GM23338 (cell line): ENCODE results near the gene ADAM8. TPM values are rescaled to one million over a fixed set of nuclear protein-coding genes. Genes with fewer than 3 reads are reported as not detected.

ENCODE experiments used
- ATAC-seq: fragments of 200-7000 bp; cut with Tn5 transposase; 3 replicates; pipeline ENCODE4 v1.9.1; 2020
- DNase-seq: peaks from one replicate; pipeline ENCODE4 v3.0.0-alpha.2; 2015; ENCODE audit warnings: low spot score
- H2AFZ ChIP-seq: fragments of 200-600 bp; sonication (generic); 2 replicates; pipeline ENCODE4 v1.8.0; 2016; ENCODE audit warnings: antibody characterized with exemption, mild to moderate bottlenecking, moderate library complexity
- H3F3A ChIP-seq: fragments of 200-600 bp; sonication (generic); replicated peaks from 2 replicates; pipeline ENCODE4 v1.8.0; 2017; ENCODE audit warnings: antibody characterized with exemption, mixed run types, low read depth
- H3K27ac ChIP-seq: fragments of 200-600 bp; sonication (generic); 2 replicates; pipeline ENCODE4 v1.6.1; 2016; ENCODE audit warnings: low read depth
- H3K27me3 ChIP-seq: fragments of 200-600 bp; sonication (generic); 2 replicates; pipeline ENCODE4 v1.8.0; 2016; ENCODE audit warnings: mild to moderate bottlenecking, mixed run types, moderate library complexity; ENCODE audit not compliant: insufficient read depth
- H3K36me3 ChIP-seq: fragments of 200-600 bp; sonication (generic); 2 replicates; pipeline ENCODE4 v1.8.0; 2016; ENCODE audit warnings: mild to moderate bottlenecking; ENCODE audit not compliant: insufficient read depth
- H3K4me1 ChIP-seq: fragments of 200-600 bp; sonication (generic); 2 replicates; pipeline ENCODE4 v1.8.0; 2016; ENCODE audit warnings: mild to moderate bottlenecking, moderate library complexity; ENCODE audit not compliant: insufficient read depth
- H3K4me2 ChIP-seq: fragments of 200-600 bp; sonication (generic); 2 replicates; pipeline ENCODE4 v1.7.1; 2017; ENCODE audit warnings: mixed run types
- H3K4me3 ChIP-seq: fragments of 200-600 bp; sonication (generic); 2 replicates; pipeline ENCODE4 v1.6.1; 2016; ENCODE audit warnings: mixed run types
- H3K79me2 ChIP-seq: fragments of 200-600 bp; sonication (generic); replicated peaks from 2 replicates; pipeline ENCODE4 v1.8.0; 2017; ENCODE audit warnings: mild to moderate bottlenecking; ENCODE audit not compliant: insufficient read depth
- H3K9me2 ChIP-seq: fragments of 200-600 bp; sonication (generic); 2 replicates; pipeline ENCODE4 v1.8.0; 2017; ENCODE audit not compliant: insufficient read depth
- H4K20me1 ChIP-seq: fragments of 200-600 bp; sonication (generic); replicated peaks from 2 replicates; pipeline ENCODE4 v1.8.0; 2017; ENCODE audit warnings: mild to moderate bottlenecking; ENCODE audit not compliant: insufficient read depth
- H3K27ac Mint-ChIP-seq: 2 replicates; pipeline ENCODE4 v1.8.0; 2020; ENCODE audit warnings: inconsistent platforms, mild to moderate bottlenecking, moderate library complexity, mixed read lengths
- H3K27me3 Mint-ChIP-seq: 3 replicates; pipeline ENCODE4 v1.8.0; 2022; ENCODE audit warnings: low read depth, mild to moderate bottlenecking, moderate library complexity, mixed read lengths, inconsistent platforms; ENCODE audit not compliant: insufficient read depth, poor library complexity
- H3K36me3 Mint-ChIP-seq: 3 replicates; pipeline ENCODE4 v1.8.0; 2021; ENCODE audit warnings: low read depth, mild to moderate bottlenecking, inconsistent platforms, moderate library complexity, mixed read lengths
- H3K4me1 Mint-ChIP-seq: 3 replicates; pipeline ENCODE4 v1.8.0; 2020; ENCODE audit warnings: mild to moderate bottlenecking, inconsistent platforms, mixed read lengths
- H3K4me3 Mint-ChIP-seq: 3 replicates; pipeline ENCODE4 v1.8.0; 2021; ENCODE audit warnings: moderate library complexity, mild to moderate bottlenecking, inconsistent platforms, mixed read lengths
- H3K9me3 Mint-ChIP-seq: 3 replicates; pipeline ENCODE4 v1.8.0; 2020; ENCODE audit warnings: moderate library complexity, mild to moderate bottlenecking, inconsistent platforms, mixed read lengths
- CREB1 ChIP-seq: fragments of 250-450 bp; sonication (Bioruptor Pico); IDR thresholded peaks from 2 replicates; pipeline ENCODE4 v1.5.0; 2020; ENCODE audit warnings: low read depth, mild to moderate bottlenecking, moderate library complexity
- CTCF ChIP-seq, 2 experiments: fragments of 200-600 bp in 1 of 2; sonication (generic) in 1 of 2; conservative IDR thresholded peaks; 2 replicates each; pipeline versions ENCODE4 v1.5.1 to v1.6.1; 2016 to 2017; ENCODE audit warnings: antibody characterized with exemption in 2 of 2, low read depth in 2 of 2, mild to moderate bottlenecking in 2 of 2, moderate library complexity in 1 of 2
- ETS1 ChIP-seq: IDR thresholded peaks from 2 replicates; pipeline ENCODE4 v1.6.1; 2016; ENCODE audit warnings: antibody characterized with exemption
- EZH2phosphoT487 ChIP-seq: fragments of 200-600 bp; sonication (generic); IDR thresholded peaks from one replicate; pipeline ENCODE4 v1.8.1; 2018; ENCODE audit warnings: antibody characterized with exemption; ENCODE audit not compliant: unreplicated experiment
- POLR2AphosphoS5 ChIP-seq: IDR thresholded peaks from 2 replicates; pipeline ENCODE4 v1.6.1; 2016; ENCODE audit warnings: antibody characterized with exemption, low read depth
- REST ChIP-seq: IDR thresholded peaks from one replicate; pipeline ENCODE4 v1.6.1; 2018; ENCODE audit warnings: antibody characterized with exemption; ENCODE audit not compliant: unreplicated experiment
- STAT1 ChIP-seq: IDR thresholded peaks from one replicate; pipeline ENCODE4 v1.6.1; 2016; ENCODE audit warnings: antibody characterized with exemption; ENCODE audit not compliant: unreplicated experiment
- ZNF114 ChIP-seq: fragments of 250-450 bp; sonication (Bioruptor Pico); IDR thresholded peaks from 2 replicates; pipeline ENCODE4 v1.5.0; 2020; ENCODE audit warnings: mild to moderate bottlenecking, moderate library complexity
- ZNF331 ChIP-seq: fragments of 250-450 bp; sonication (Bioruptor Pico); IDR thresholded peaks from 2 replicates; pipeline ENCODE4 v1.5.0; 2020; ENCODE audit warnings: low read depth, mild to moderate bottlenecking, moderate library complexity
- ZNF462 ChIP-seq: fragments of 250-450 bp; sonication (Bioruptor Pico); IDR thresholded peaks from 2 replicates; pipeline ENCODE4 v1.5.0; 2020; ENCODE audit warnings: mild to moderate bottlenecking, moderate library complexity
- polyA plus RNA-seq: library from polyadenylated mRNA; unstranded; fragments of >200 nt; fragmentation: Nextera tagmentation; extraction: Ambion mirVana; gene quantifications from 2 replicates; pipeline ENCODE4 v1.2.1, GENCODE V29; 2016
- total RNA-seq: library from RNA; depleted of rRNA; stranded (reverse); fragments of >200 nt; shearing (Covaris generic); gene quantifications from 2 replicates; pipeline ENCODE4 v1.2.3, GENCODE V29; 2014

ADAM8 gene
- total and polyA plus RNA-seq, 2 experiments from 2014 or later: 1.9 to 5.5 TPM

GRCh38 chr10:133249094-133249780, 27.4 kb downstream of the ADAM8 start (continued):
- no peak for TF ChIP-seq ZNF331
- no peak for TF ChIP-seq STAT1
- TF ChIP-seq CTCF (conservative IDR thresholded peaks at IDR 0.05; ENCODE audit: low read depth in 2 of 2): no peak; a peak in 1 of 4 replicates
- TF ChIP-seq ETS1: no peak
- TF ChIP-seq EZH2phosphoT487: no peak

- Mint-ChIP-seq H3K4me3 (no peak overlapping the region), H3K4me1 (peaks cover 17% of the 10 kb centered on the region), H3K36me3 (no peaks in the 10 kb centered on the region), H3K27me3 (peaks cover 17% of the 10 kb centered on the region), H3K9me3 (no peaks in the 10 kb centered on the region), H3K27ac (no peak overlapping the region)
- ATAC-seq: no peak
- Histone ChIP-seq H3K79me2 (no peaks in the 10 kb centered on the region), H3K27me3 (no peaks in the 10 kb centered on the region), H3K27ac (no peak overlapping the region), H3K4me1 (peaks cover 11% of the 10 kb centered on the region; the same call in 1 of the 2 replicates), H3K4me2 (no peak overlapping the region), H4K20me1 (no peaks in the 10 kb centered on the region), H3K4me3 (no peak overlapping the region), H3F3A (no peaks in the 10 kb centered on the region), H3K9me2 (no peaks in the 10 kb centered on the region), H3K36me3 (no peaks in the 10 kb centered on the region), H2AFZ (no peak overlapping the region)
- no peak for DNase-seq
- TF ChIP-seq POLR2AphosphoS5: no peak
- TF ChIP-seq ZNF462: no peak
- TF ChIP-seq ZNF114 (CRISPR knock-in tag): no peak
- no peak for TF ChIP-seq ETS1
- TF ChIP-seq STAT1: no peak
- no peak for TF ChIP-seq REST
- no peak for TF ChIP-seq CREB1 (CRISPR knock-in tag)
- TF ChIP-seq EZH2phosphoT487: no peak
- TF ChIP-seq ZNF331: no peak
Measured at GRCh38 chr10:133248334-133248715, 28.3 kb downstream of the ADAM8 start.
